Loucy (cell line): ENCODE measurements around the gene LRRFIP1.
"Not testable (repeated sequence)": the region's sequence is repeated elsewhere in the genome, so short reads cannot be mapped to it uniquely, and the experiment has no call there.

ENCODE experiments used
- H2AFZ ChIP-seq: fragments of 200-600 bp; sonication (generic); 2 replicates; pipeline ENCODE4 v1.6.0; 2016; ENCODE audit warnings: antibody characterized with exemption, mild to moderate bottlenecking, low read length, moderate library complexity
- H3F3A ChIP-seq: fragments of 200-600 bp; 2 replicates; pipeline ENCODE4 v1.6.0; 2016; ENCODE audit warnings: antibody characterized with exemption, low read depth, mild to moderate bottlenecking
- H3K27me3 ChIP-seq: fragments of 200-600 bp; sonication (generic); 2 replicates; pipeline ENCODE4 v1.6.1; 2014; ENCODE audit warnings: low read length, mild to moderate bottlenecking; ENCODE audit not compliant: insufficient read depth, poor library complexity, severe bottlenecking
- H3K36me3 ChIP-seq: fragments of 200-600 bp; sonication (generic); 2 replicates; pipeline ENCODE4 v1.6.1; 2016; ENCODE audit warnings: low read length; ENCODE audit not compliant: insufficient read depth
- H3K4me1 ChIP-seq: fragments of 200-600 bp; sonication (generic); 2 replicates; pipeline ENCODE4 v1.5.1; 2014; ENCODE audit warnings: low read length, mild to moderate bottlenecking; ENCODE audit not compliant: insufficient read depth, poor library complexity, severe bottlenecking
- H3K4me2 ChIP-seq: fragments of 200-600 bp; sonication (generic); 2 replicates; pipeline ENCODE4 v1.6.0; 2014; ENCODE audit warnings: antibody characterized with exemption, low read length, low read depth, mild to moderate bottlenecking; ENCODE audit not compliant: poor library complexity, severe bottlenecking
- H3K4me3 ChIP-seq: fragments of 200-600 bp; sonication (generic); 2 replicates; pipeline ENCODE4 v1.5.1; 2014; ENCODE audit warnings: low read length, mild to moderate bottlenecking, mixed read lengths; ENCODE audit not compliant: poor library complexity, severe bottlenecking
- H3K79me2 ChIP-seq: fragments of 200-600 bp; sonication (generic); 2 replicates; pipeline ENCODE4 v1.6.1; 2014; ENCODE audit warnings: low read length; ENCODE audit not compliant: insufficient read depth
- H3K9ac ChIP-seq: fragments of 200-600 bp; sonication (generic); 2 replicates; pipeline ENCODE4 v1.6.0; 2014; ENCODE audit warnings: mild to moderate bottlenecking, low read depth, low read length, moderate library complexity; ENCODE audit not compliant: poor library complexity, severe bottlenecking
- H3K9me2 ChIP-seq: fragments of 200-600 bp; sonication (generic); replicated peaks from 2 replicates; pipeline ENCODE4 v1.6.1; 2016; ENCODE audit warnings: low read depth, low read length, mixed read lengths
- H3K9me3 ChIP-seq: fragments of 200-600 bp; sonication (generic); 2 replicates; pipeline ENCODE4 v1.6.1; 2014; ENCODE audit warnings: mild to moderate bottlenecking, antibody characterized with exemption, low read length, low read depth; ENCODE audit not compliant: insufficient read depth
- H4K20me1 ChIP-seq: fragments of 200-600 bp; sonication (generic); 2 replicates; pipeline ENCODE4 v1.6.0; 2014; ENCODE audit warnings: antibody characterized with exemption, low read length, mild to moderate bottlenecking; ENCODE audit not compliant: insufficient read depth, poor library complexity, severe bottlenecking
- EZH2phosphoT487 ChIP-seq: fragments of 200-600 bp; IDR thresholded peaks from 2 replicates; pipeline ENCODE4 v1.6.1; 2018; ENCODE audit warnings: antibody characterized with exemption, mild to moderate bottlenecking, moderate library complexity, borderline replicate concordance
- TF ChIP-seq, protein P1 (sequence below): fragments of 200-600 bp; sonication (generic); conservative IDR thresholded peaks from 2 replicates; pipeline ENCODE4 v1.5.1; 2014; ENCODE audit warnings: mild to moderate bottlenecking, antibody characterized with exemption, low read length

Gene LRRFIP1

DNA sequence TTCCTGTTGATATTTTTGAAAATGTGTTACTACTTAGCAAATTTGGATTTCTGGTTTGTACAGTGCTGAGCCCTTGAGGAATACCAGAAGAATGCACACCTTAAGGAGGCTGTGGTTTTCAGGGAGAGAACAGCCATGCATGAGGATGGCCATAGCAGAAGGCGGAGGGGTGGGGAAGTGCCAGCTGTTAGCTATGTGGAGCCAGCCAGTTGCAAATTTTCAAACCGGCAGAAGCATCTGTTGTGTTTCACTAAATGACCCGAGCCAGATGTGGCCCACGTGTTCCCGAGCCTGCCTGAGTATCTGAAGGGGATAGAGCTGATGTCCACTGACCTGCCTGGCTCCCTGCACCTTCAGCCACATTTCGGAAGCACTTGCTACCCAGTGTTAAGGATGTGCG is 154.8 kb downstream of the LRRFIP1 start:
- Histone ChIP-seq H2AFZ (no peak overlapping the region), H3K9me3 (peaks cover 4% of the 10 kb centered on the region; the same call in 1 of the 2 replicates), H3K36me3 (peaks cover 54% of the 10 kb centered on the region; the same call in 1 of the 2 replicates), H4K20me1 (no peaks in the 10 kb centered on the region), H3K4me3 (no peak overlapping the region), H3K79me2 (no peaks in the 10 kb centered on the region), H3K9me2 (no peaks in the 10 kb centered on the region), H3F3A (no peaks in the 10 kb centered on the region), H3K9ac (no peak overlapping the region), H3K27me3 (no peaks in the 10 kb centered on the region), H3K4me1 (no peaks in the 10 kb centered on the region), H3K4me2 (no peak overlapping the region)
- no peak for TF ChIP-seq EZH2phosphoT487
- TF ChIP-seq, protein P1, sequence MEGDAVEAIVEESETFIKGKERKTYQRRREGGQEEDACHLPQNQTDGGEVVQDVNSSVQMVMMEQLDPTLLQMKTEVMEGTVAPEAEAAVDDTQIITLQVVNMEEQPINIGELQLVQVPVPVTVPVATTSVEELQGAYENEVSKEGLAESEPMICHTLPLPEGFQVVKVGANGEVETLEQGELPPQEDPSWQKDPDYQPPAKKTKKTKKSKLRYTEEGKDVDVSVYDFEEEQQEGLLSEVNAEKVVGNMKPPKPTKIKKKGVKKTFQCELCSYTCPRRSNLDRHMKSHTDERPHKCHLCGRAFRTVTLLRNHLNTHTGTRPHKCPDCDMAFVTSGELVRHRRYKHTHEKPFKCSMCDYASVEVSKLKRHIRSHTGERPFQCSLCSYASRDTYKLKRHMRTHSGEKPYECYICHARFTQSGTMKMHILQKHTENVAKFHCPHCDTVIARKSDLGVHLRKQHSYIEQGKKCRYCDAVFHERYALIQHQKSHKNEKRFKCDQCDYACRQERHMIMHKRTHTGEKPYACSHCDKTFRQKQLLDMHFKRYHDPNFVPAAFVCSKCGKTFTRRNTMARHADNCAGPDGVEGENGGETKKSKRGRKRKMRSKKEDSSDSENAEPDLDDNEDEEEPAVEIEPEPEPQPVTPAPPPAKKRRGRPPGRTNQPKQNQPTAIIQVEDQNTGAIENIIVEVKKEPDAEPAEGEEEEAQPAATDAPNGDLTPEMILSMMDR, result no peak

DNA sequence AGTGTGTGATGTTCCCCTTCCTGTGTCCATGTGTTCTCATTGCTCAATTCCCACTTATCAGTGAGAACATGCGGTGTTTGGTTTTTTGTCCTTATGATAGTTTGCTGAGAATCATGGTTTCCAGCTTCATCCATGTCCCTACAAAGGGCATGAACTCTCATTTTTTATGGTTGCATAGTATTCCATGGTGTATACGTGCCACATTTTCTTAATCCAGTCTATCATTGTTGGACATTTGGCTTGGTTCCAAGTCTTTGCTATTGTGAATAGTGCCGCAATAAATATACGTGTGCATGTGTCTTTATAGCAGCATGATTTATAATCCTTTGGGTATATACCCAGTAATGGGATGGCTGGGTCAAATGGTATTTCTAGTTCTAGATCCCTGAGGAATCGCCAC is 156.3 kb downstream of the LRRFIP1 start:
- H3K79me2 ChIP-seq, H3K9me2 ChIP-seq, H3K9me3 ChIP-seq, H3K4me2 ChIP-seq, H3F3A ChIP-seq, H3K4me3 ChIP-seq, H3K4me1 ChIP-seq, H4K20me1 ChIP-seq, H3K27me3 ChIP-seq, H3K9ac ChIP-seq, H2AFZ ChIP-seq: not testable (repeated sequence)
- peaks cover 41% of the 10 kb centered on the region; the same call in 1 of the 2 replicates for H3K36me3 ChIP-seq

DNA sequence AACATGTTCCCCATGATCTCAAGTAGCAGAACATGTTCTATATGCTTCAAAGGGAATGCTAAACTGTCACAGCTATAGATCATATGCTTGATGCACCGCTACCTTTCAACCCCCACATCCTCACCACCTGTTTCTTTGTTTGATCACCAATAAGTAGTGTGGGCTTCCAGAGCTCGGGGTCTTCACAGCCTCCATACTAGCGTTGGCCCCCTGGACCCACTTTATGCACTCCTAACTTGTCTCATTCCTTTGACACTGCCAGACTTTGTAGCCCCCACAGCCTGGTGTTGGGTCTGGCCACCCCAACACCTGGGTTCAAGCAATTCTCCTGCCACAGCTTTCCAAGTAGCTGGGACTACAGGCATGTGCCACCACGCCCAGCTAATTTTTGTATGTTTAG is 159.5 kb downstream of the LRRFIP1 start:
- Histone ChIP-seq H3K4me2 (no peak overlapping the region), H2AFZ (no peak overlapping the region), H3K4me3 (no peak overlapping the region), H3K36me3 (peaks cover 11% of the 10 kb centered on the region; the same call in 1 of the 2 replicates), H4K20me1 (no peaks in the 10 kb centered on the region), H3K27me3 (no peaks in the 10 kb centered on the region), H3K4me1 (no peaks in the 10 kb centered on the region), H3F3A (no peaks in the 10 kb centered on the region), H3K9me3 (peaks cover 7% of the 10 kb centered on the region; the same call in 1 of the 2 replicates), H3K9ac (no peak overlapping the region), H3K79me2 (no peaks in the 10 kb centered on the region), H3K9me2 (no peaks in the 10 kb centered on the region)
- TF ChIP-seq, protein P1, result no peak
- TF ChIP-seq EZH2phosphoT487, result no peak

DNA sequence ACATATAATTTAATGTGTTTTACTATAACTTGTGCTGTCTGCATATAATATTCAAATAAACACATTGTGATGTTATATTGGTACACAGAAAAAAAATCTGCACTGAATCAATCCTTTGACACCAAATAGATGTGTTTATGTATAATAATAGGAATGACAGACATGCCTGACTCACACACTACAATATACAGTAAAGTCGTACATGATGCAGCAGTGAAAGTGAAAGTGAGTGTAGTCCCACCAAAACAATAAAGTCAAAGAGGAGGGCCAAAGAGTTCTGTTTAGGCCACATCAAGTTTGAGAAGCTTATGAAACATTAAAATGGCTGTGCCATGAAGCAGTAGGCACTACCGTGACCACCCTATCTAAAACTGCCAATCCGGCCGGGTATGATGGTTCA is 163.0 kb downstream of the LRRFIP1 start:
- H3K4me2 ChIP-seq, result no peak overlapping the region

More for the DNA sequence above, 163.0 kb downstream of the LRRFIP1 start:
- no peak overlapping the region for H3K9ac ChIP-seq
- H3K9me3 ChIP-seq, result peaks cover 7% of the 10 kb centered on the region; the same call in 1 of the 2 replicates
- no peaks in the 10 kb centered on the region for H4K20me1 ChIP-seq
- H2AFZ ChIP-seq, result no peak overlapping the region
- no peaks in the 10 kb centered on the region for H3K27me3 ChIP-seq
- no peak for TF ChIP-seq EZH2phosphoT487
- TF ChIP-seq, protein P1, result no peak
- H3K79me2 ChIP-seq, result no peaks in the 10 kb centered on the region
- H3F3A ChIP-seq, result no peaks in the 10 kb centered on the region
- H3K4me1 ChIP-seq, result no peaks in the 10 kb centered on the region
- no peaks in the 10 kb centered on the region for H3K9me2 ChIP-seq
- no peak overlapping the region for H3K4me3 ChIP-seq
- 0 out of 2 replicates have a peak, but pooled peaks cover 3% of the 10 kb centered on the region for H3K36me3 ChIP-seq
